ENCODE results near the gene NDUFA6. TPM values are rescaled to one million over a fixed set of nuclear protein-coding genes. Genes with fewer than 3 reads are reported as not detected.

The NDUFA6 gene
- total and polyA plus RNA-seq, 10 of the 15 experiments (the other 5 are each of a cell fraction or from before 2014, with no cell fraction given): 85.9 to 511 (median 128) TPM

DNA sequence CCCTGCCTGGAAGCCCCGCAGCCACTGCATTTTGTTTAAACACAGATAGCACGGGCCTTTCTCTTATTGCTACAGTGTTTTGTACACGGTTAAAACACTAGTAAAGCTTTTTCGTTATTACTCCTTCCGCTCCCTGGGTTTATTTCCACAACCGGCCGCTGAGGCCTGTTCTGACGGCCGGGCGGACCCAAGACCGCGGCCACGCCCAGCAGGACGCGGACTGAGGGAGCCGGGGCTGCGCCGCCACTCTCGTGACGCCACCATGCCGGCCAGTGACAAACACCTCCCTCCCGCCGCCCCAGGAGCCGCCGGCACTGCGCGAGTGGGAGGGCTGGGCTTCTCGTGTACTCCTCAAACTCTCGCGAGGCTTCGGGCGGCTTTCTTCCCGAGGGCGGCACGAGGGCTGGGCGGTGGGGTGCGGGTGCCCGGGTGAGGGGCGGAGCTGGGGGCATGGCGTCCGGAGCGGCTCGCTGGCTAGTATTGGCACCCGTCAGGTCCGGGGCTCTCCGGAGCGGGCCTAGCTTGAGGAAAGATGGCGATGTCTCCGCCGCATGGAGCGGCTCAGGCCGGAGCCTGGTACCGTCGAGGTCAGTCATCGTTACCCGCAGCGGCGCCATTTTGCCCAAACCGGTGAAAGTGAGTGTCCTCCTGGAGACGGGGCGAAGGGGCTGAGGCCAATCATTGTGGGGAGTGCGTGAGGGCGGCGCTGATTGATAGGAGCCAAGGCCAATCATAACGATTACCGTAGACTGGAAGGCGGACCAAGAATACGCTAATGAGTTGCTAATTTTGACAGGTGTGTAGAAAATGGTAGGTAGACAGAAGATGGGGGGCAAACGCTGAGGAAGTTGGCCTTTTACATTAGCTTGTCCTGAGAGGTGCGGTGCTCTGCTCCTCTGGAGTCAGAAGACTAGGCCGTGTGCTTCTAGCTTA, 11.0 kb downstream of the NDUFA6 start, which contains the start of gene SMDT1 (continued):
- TF ChIP-seq IKZF1 (conservative IDR thresholded peaks at IDR 0.05): peak; percentile 82
- TF ChIP-seq SIN3A (IDR thresholded peaks at IDR 0.05; ENCODE audit: low read depth, low read length): 0 out of 2 replicates have a peak, but pooled peaks have one; percentile 57
- TF ChIP-seq RCOR1 (conservative IDR thresholded peaks at IDR 0.05; ENCODE audit: low read depth, low read length): no peak
- TF ChIP-seq NR2C2 (IDR thresholded peaks at IDR 0.05; ENCODE audit: borderline replicate concordance, control insufficient read depth, insufficient read length, low read depth): no peak
- TF ChIP-seq, protein P1, sequence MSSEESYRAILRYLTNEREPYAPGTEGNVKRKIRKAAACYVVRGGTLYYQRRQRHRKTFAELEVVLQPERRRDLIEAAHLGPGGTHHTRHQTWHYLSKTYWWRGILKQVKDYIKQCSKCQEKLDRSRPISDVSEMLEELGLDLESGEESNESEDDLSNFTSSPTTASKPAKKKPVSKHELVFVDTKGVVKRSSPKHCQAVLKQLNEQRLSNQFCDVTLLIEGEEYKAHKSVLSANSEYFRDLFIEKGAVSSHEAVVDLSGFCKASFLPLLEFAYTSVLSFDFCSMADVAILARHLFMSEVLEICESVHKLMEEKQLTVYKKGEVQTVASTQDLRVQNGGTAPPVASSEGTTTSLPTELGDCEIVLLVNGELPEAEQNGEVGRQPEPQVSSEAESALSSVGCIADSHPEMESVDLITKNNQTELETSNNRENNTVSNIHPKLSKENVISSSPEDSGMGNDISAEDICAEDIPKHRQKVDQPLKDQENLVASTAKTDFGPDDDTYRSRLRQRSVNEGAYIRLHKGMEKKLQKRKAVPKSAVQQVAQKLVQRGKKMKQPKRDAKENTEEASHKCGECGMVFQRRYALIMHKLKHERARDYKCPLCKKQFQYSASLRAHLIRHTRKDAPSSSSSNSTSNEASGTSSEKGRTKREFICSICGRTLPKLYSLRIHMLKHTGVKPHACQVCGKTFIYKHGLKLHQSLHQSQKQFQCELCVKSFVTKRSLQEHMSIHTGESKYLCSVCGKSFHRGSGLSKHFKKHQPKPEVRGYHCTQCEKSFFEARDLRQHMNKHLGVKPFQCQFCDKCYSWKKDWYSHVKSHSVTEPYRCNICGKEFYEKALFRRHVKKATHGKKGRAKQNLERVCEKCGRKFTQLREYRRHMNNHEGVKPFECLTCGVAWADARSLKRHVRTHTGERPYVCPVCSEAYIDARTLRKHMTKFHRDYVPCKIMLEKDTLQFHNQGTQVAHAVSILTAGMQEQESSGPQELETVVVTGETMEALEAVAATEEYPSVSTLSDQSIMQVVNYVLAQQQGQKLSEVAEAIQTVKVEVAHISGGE (CRISPR knock-in tag; IDR thresholded peaks at IDR 0.05): no peak
- TF ChIP-seq, protein P2, sequence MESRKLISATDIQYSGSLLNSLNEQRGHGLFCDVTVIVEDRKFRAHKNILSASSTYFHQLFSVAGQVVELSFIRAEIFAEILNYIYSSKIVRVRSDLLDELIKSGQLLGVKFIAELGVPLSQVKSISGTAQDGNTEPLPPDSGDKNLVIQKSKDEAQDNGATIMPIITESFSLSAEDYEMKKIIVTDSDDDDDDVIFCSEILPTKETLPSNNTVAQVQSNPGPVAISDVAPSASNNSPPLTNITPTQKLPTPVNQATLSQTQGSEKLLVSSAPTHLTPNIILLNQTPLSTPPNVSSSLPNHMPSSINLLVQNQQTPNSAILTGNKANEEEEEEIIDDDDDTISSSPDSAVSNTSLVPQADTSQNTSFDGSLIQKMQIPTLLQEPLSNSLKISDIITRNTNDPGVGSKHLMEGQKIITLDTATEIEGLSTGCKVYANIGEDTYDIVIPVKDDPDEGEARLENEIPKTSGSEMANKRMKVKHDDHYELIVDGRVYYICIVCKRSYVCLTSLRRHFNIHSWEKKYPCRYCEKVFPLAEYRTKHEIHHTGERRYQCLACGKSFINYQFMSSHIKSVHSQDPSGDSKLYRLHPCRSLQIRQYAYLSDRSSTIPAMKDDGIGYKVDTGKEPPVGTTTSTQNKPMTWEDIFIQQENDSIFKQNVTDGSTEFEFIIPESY (IDR thresholded peaks at IDR 0.05): no peak
- TF ChIP-seq ZNF217 (IDR thresholded peaks at IDR 0.05): no peak
- TF ChIP-seq, protein P3, sequence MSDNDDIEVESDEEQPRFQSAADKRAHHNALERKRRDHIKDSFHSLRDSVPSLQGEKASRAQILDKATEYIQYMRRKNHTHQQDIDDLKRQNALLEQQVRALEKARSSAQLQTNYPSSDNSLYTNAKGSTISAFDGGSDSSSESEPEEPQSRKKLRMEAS (IDR thresholded peaks at IDR 0.05; ENCODE audit: low read depth, low read length): no peak; the same call in 1 of the 2 replicates
- TF ChIP-seq, protein P4, sequence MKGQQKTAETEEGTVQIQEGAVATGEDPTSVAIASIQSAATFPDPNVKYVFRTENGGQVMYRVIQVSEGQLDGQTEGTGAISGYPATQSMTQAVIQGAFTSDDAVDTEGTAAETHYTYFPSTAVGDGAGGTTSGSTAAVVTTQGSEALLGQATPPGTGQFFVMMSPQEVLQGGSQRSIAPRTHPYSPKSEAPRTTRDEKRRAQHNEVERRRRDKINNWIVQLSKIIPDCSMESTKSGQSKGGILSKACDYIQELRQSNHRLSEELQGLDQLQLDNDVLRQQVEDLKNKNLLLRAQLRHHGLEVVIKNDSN (IDR thresholded peaks at IDR 0.05; ENCODE audit: borderline replicate concordance, extremely low read length, insufficient read depth, low read depth, low read length): peak; percentile 42

Measured in GM12878 (cell line).